ENCODE results near the gene TBC1D10A. TPM values are rescaled to one million over a fixed set of nuclear protein-coding genes. Genes with fewer than 3 reads are reported as not detected.
A peak's percentile ranks its signal among the peaks of the same experiment; 100 is the strongest.

Gene TBC1D10A
- total RNA-seq, 1 experiment from 2014 or later = 12.6 TPM

GRCh38 chr22:30286331-30286730 lies 40.4 kb downstream of the TBC1D10A start:
- Histone ChIP-seq H3K4me3 (ENCODE audit: low read length) (no peak overlapping the region), H3K4me2 (ENCODE audit: low read length) (no peak overlapping the region), H3K36me3 (ENCODE audit: low read depth, low read length) (no peaks in the 10 kb centered on the region), H3K79me2 (ENCODE audit: low read length) (0 out of 2 replicates have a peak, but pooled peaks cover 3% of the 10 kb centered on the region), H4K20me1 (ENCODE audit: low read length) (no peaks in the 10 kb centered on the region), H3K27me3 (ENCODE audit: low read length) (no peaks in the 10 kb centered on the region), H3K27ac (ENCODE audit: low read length) (peak overlapping the region; percentile 17; the same call in 1 of the 2 replicates), H2AFZ (ENCODE audit: low read length) (no peak overlapping the region), H3F3A (ENCODE audit: low read length, unreplicated experiment) (no peaks in the 10 kb centered on the region), H3K9me2 (replicated peaks; ENCODE audit: low read length) (no peaks in the 10 kb centered on the region), H3K4me1 (ENCODE audit: insufficient read depth, low read length) (peaks cover 23% of the 10 kb centered on the region), H3K9me3 (ENCODE audit: low read length) (no peaks in the 10 kb centered on the region), H3K9ac (ENCODE audit: low read length) (no peak overlapping the region; the same call in 1 of the 2 replicates)
- BruUV-seq (replicated peaks) = no TSS peak
- TF ChIP-seq CTCF (conservative IDR thresholded peaks at IDR 0.05; ENCODE audit: low read depth, low read length) = no peak
- no peak for TF ChIP-seq EZH2 (IDR thresholded peaks at IDR 0.05; ENCODE audit: low read length, unreplicated experiment)
- TF ChIP-seq EZH2phosphoT487 (IDR thresholded peaks at IDR 0.05; ENCODE audit: borderline replicate concordance, low read length) = no peak
- POLR2A ChIA-PET (ENCODE audit: unreplicated experiment) = no interaction called here
- ATAC-seq (no peak), DNase-seq (no peak)
- CTCF ChIA-PET = no interaction called here
- intact Hi-C loops (cut with micrococcal nuclease) = loop anchor here (5.0 kb wide), 1 partner anchor 41 kb away; the partner anchor contains the start of gene TBC1D10A

GRCh38 chr22:30285846-30286200 lies 40.9 kb downstream of the TBC1D10A start:
- CTCF ChIA-PET = no interaction called here
- Histone ChIP-seq H3K4me2 (ENCODE audit: low read length) (no peak overlapping the region), H3K4me3 (ENCODE audit: low read length) (no peak overlapping the region), H3K9me3 (ENCODE audit: low read length) (no peaks in the 10 kb centered on the region), H3K9ac (ENCODE audit: low read length) (no peak overlapping the region), H3K9me2 (replicated peaks; ENCODE audit: low read length) (no peaks in the 10 kb centered on the region), H3F3A (ENCODE audit: low read length, unreplicated experiment) (no peaks in the 10 kb centered on the region), H4K20me1 (ENCODE audit: low read length) (no peaks in the 10 kb centered on the region), H3K27ac (ENCODE audit: low read length) (no peak overlapping the region), H3K4me1 (ENCODE audit: insufficient read depth, low read length) (peaks cover 18% of the 10 kb centered on the region), H3K27me3 (ENCODE audit: low read length) (no peaks in the 10 kb centered on the region), H3K79me2 (ENCODE audit: low read length) (0 out of 2 replicates have a peak, but pooled peaks cover 3% of the 10 kb centered on the region), H2AFZ (ENCODE audit: low read length) (no peak overlapping the region), H3K36me3 (ENCODE audit: low read depth, low read length) (no peaks in the 10 kb centered on the region)
- DNase-seq (no peak), ATAC-seq (no peak)
- intact Hi-C loops (cut with micrococcal nuclease) = loop anchor here (5.0 kb wide), 1 partner anchor 41 kb away; the partner anchor contains the start of gene TBC1D10A
- BruUV-seq (replicated peaks) = no TSS peak
- POLR2A ChIA-PET (ENCODE audit: unreplicated experiment) = no interaction called here
- TF ChIP-seq EZH2 (IDR thresholded peaks at IDR 0.05; ENCODE audit: low read length, unreplicated experiment) = no peak

GRCh38 chr22:30285176-30285845 lies 41.4 kb downstream of the TBC1D10A start:
- H3K27ac ChIP-seq (ENCODE audit: low read length) = no peak overlapping the region
- H3K79me2 ChIP-seq (ENCODE audit: low read length) = 0 out of 2 replicates have a peak, but pooled peaks cover 3% of the 10 kb centered on the region
- H3K4me1 ChIP-seq (ENCODE audit: insufficient read depth, low read length) = peaks cover 13% of the 10 kb centered on the region
- no peaks in the 10 kb centered on the region for H4K20me1 ChIP-seq (ENCODE audit: low read length)
- H3K36me3 ChIP-seq (ENCODE audit: low read depth, low read length) = no peaks in the 10 kb centered on the region
- no peak overlapping the region for H2AFZ ChIP-seq (ENCODE audit: low read length)
- intact Hi-C loops (cut with micrococcal nuclease) = loop anchor here (5.0 kb wide), 1 partner anchor 42 kb away; the partner anchor contains the start of gene TBC1D10A
- H3K9me3 ChIP-seq (ENCODE audit: low read length) = no peaks in the 10 kb centered on the region
- H3K9me2 ChIP-seq (replicated peaks; ENCODE audit: low read length) = no peaks in the 10 kb centered on the region
- ChIA-PET CTCF (no interaction called here), POLR2A (ENCODE audit: unreplicated experiment) (no interaction called here)
- H3K4me3 ChIP-seq (ENCODE audit: low read length) = no peak overlapping the region
- no peak overlapping the region for H3K4me2 ChIP-seq (ENCODE audit: low read length)
- no TSS peak for BruUV-seq (replicated peaks)
- TF ChIP-seq EZH2 (IDR thresholded peaks at IDR 0.05; ENCODE audit: low read length, unreplicated experiment) (no peak), EZH2phosphoT487 (IDR thresholded peaks at IDR 0.05; ENCODE audit: borderline replicate concordance, low read length) (no peak)
- ATAC-seq (no peak), DNase-seq (no peak)
- H3K9ac ChIP-seq (ENCODE audit: low read length) = no peak overlapping the region
- H3K27me3 ChIP-seq (ENCODE audit: low read length) = no peaks in the 10 kb centered on the region
- H3F3A ChIP-seq (ENCODE audit: low read length, unreplicated experiment) = no peaks in the 10 kb centered on the region

All from PC-3 (cell line).